Keratinocyte (primary cell): ENCODE data around the gene ZMYND8. TPM values are rescaled to one million over a fixed set of nuclear protein-coding genes. Genes with fewer than 3 reads are reported as not detected.
"Not testable (repeated sequence)": the region's sequence is repeated elsewhere in the genome, so short reads cannot be mapped to it uniquely, and the experiment has no call there.

Source experiments
- DNase-seq: peaks from one replicate; pipeline ENCODE4 v3.0.0-alpha.2; 2011; ENCODE audit warnings: low read depth, missing footprints, low spot score
- FAIRE-seq: peaks from 2 replicates; lab custom pipeline; 2011; peaks lifted over from hg19 to GRCh38; lab: Jason Lieb, UNC
- H2AFZ ChIP-seq: 2 replicates; pipeline ENCODE4 v1.6.0; 2012; ENCODE audit warnings: low read length, control low read depth, inconsistent platforms; ENCODE audit not compliant: control insufficient read depth
- H3K27ac ChIP-seq: 2 replicates; pipeline ENCODE4 v1.5.1; 2011; ENCODE audit warnings: low read length; ENCODE audit not compliant: control insufficient read depth, insufficient read depth
- H3K27me3 ChIP-seq: 3 replicates; pipeline ENCODE4 v1.6.0; 2011; ENCODE audit warnings: low read length; ENCODE audit not compliant: control insufficient read depth, insufficient read depth; ENCODE audit errors: extremely low read depth
- H3K36me3 ChIP-seq, 2 experiments: 2 replicates in 1 of 2; 3 replicates in 1 of 2; pipeline ENCODE4 v1.5.1; 2011; ENCODE audit warnings: low read length in 2 of 2, mild to moderate bottlenecking in 1 of 2; ENCODE audit not compliant: control insufficient read depth in 2 of 2, insufficient read depth in 2 of 2; ENCODE audit errors: extremely low read depth in 1 of 2
- H3K4me1 ChIP-seq: 3 replicates; pipeline ENCODE4 v1.5.1; 2011; ENCODE audit warnings: low read length; ENCODE audit not compliant: control insufficient read depth, insufficient read depth; ENCODE audit errors: extremely low read depth
- H3K4me2 ChIP-seq: 3 replicates; pipeline ENCODE4 v1.6.0; 2011; ENCODE audit warnings: low read depth, low read length; ENCODE audit not compliant: control insufficient read depth, insufficient read depth; ENCODE audit errors: extremely low read depth
- H3K4me3 ChIP-seq, 3 experiments: fragments of 200-600 bp in 1 of 3; sonication (generic) in 1 of 3; 2 replicates in 2 of 3; 3 replicates in 1 of 3; pipeline ENCODE4 v1.5.1; 2011 to 2016; ENCODE audit warnings: low read length in 3 of 3, mild to moderate bottlenecking in 3 of 3, control low read depth in 2 of 3, inconsistent platforms in 1 of 3, low read depth in 1 of 3, mixed read lengths in 1 of 3, mixed run types in 1 of 3, moderate library complexity in 1 of 3; ENCODE audit not compliant: control insufficient read depth in 2 of 3, insufficient read depth in 2 of 3; ENCODE audit errors: extremely low read depth in 1 of 3
- H3K79me2 ChIP-seq: 2 replicates; pipeline ENCODE4 v1.6.0; 2012; ENCODE audit warnings: low read length; ENCODE audit not compliant: control insufficient read depth, insufficient read depth
- H3K9ac ChIP-seq: 3 replicates; pipeline ENCODE4 v1.6.0; 2011; ENCODE audit warnings: low read length; ENCODE audit not compliant: control insufficient read depth, insufficient read depth; ENCODE audit errors: extremely low read depth
- H3K9me1 ChIP-seq: 3 replicates; pipeline ENCODE4 v1.6.0; 2011; ENCODE audit warnings: low read length; ENCODE audit not compliant: control insufficient read depth, insufficient read depth; ENCODE audit errors: extremely low read depth
- H3K9me3 ChIP-seq: 2 replicates; pipeline ENCODE4 v1.5.1; 2012; ENCODE audit warnings: low read depth, low read length; ENCODE audit not compliant: control insufficient read depth
- H4K20me1 ChIP-seq: 3 replicates; pipeline ENCODE4 v1.6.0; 2011; ENCODE audit warnings: low read length; ENCODE audit not compliant: control insufficient read depth, insufficient read depth; ENCODE audit errors: extremely low read depth
- CTCF ChIP-seq, 3 experiments: IDR thresholded peaks in 1 of 3; conservative IDR thresholded peaks in 1 of 3; optimal IDR thresholded peaks in 1 of 3; 2 replicates in 2 of 3; 3 replicates in 1 of 3; pipeline versions ENCODE3 to v1.5.1; 2011; ENCODE audit warnings: low read length in 3 of 3, mild to moderate bottlenecking in 3 of 3, moderate library complexity in 2 of 3, control low read depth in 1 of 3, inconsistent platforms in 1 of 3; ENCODE audit not compliant: insufficient read depth in 2 of 3; ENCODE audit errors: extremely low read depth in 1 of 3
- EZH2 ChIP-seq: IDR thresholded peaks from one replicate; pipeline ENCODE4 v1.6.1; 2012; ENCODE audit warnings: inconsistent platforms, mild to moderate bottlenecking, low read length, moderate library complexity
- dilution Hi-C: fragments of 300-500 bp; cut with MboI; formaldehyde crosslinking; loops from one replicate; pipeline ENCODE4 v1.7.0; 2020; ENCODE audit warnings: low sequenced_read_pairs; ENCODE audit not compliant: extremely low pct_ligation_motif_present
- polyA plus RNA-seq, 5 experiments: library from polyadenylated mRNA; depleted of rRNA in 3 of 5; stranded (reverse) in 3 of 5; stranded (forward) in 1 of 5; unstranded in 1 of 5; fragments of >200 nt; gene quantifications; 1 replicate in 1 of 5; 2 replicates in 3 of 5; 3 replicates in 1 of 5; pipeline versions ENCODE4 v1.2.1 to v1.2.3, GENCODE V29; 2011 to 2012; ENCODE audit warnings: missing spikeins in 2 of 5, low read depth in 1 of 5, low replicate concordance in 1 of 5

The ZMYND8 gene
- polyA plus RNA-seq, 1 donor (not counting 4 experiments of a cell fraction or from before 2014, with no cell fraction given), result 39.8 TPM

GRCh38 chr20:47379433-47380150, 23.1 kb upstream of the ZMYND8 start:
- dilution Hi-C loops, result no loop called here
- no peak for FAIRE-seq
- H3K27ac ChIP-seq, result no peak overlapping the region
- no peaks in the 10 kb centered on the region for H3K9me1 ChIP-seq
- H3K9ac ChIP-seq, result no peak overlapping the region
- H3K79me2 ChIP-seq, result no peaks in the 10 kb centered on the region
- H2AFZ ChIP-seq, result no peak overlapping the region
- H3K36me3 ChIP-seq, result no peaks in the 10 kb centered on the region
- H3K4me3 ChIP-seq, result no peak overlapping the region
- no peak overlapping the region for H3K4me2 ChIP-seq
- no peak for DNase-seq
- H3K27me3 ChIP-seq, result no peaks in the 10 kb centered on the region
- TF ChIP-seq CTCF (optimal IDR thresholded peaks at IDR 0.05 in 1 of 3, IDR thresholded peaks at IDR 0.05 in 1 of 3, conservative IDR thresholded peaks at IDR 0.05 in 1 of 3; ENCODE audit: extremely low read depth in 1 of 3, insufficient read depth in 2 of 3, low read length in 3 of 3) (no peak), EZH2 (no peak)
- H4K20me1 ChIP-seq, result no peaks in the 10 kb centered on the region
- H3K4me1 ChIP-seq, result peaks cover 8% of the 10 kb centered on the region
- no peaks in the 10 kb centered on the region for H3K9me3 ChIP-seq

GRCh38 chr20:47377122-47377722, 20.7 kb upstream of the ZMYND8 start:
- H3K9me1 ChIP-seq, result no peaks in the 10 kb centered on the region
- TF ChIP-seq CTCF (optimal IDR thresholded peaks at IDR 0.05 in 1 of 3, IDR thresholded peaks at IDR 0.05 in 1 of 3, conservative IDR thresholded peaks at IDR 0.05 in 1 of 3; ENCODE audit: extremely low read depth in 1 of 3, insufficient read depth in 2 of 3, low read length in 3 of 3) (peak; percentile 48 to 64 (median 56)), EZH2 (no peak)
- H3K27ac ChIP-seq, result peak overlapping the region; percentile 22
- H3K79me2 ChIP-seq, result no peaks in the 10 kb centered on the region
- no peaks in the 10 kb centered on the region for H3K27me3 ChIP-seq
- peak overlapping the region; percentile 57 for H2AFZ ChIP-seq
- H3K4me3 ChIP-seq, result no peak overlapping the region
- DNase-seq (no peak), FAIRE-seq (peak; percentile 88)
- H3K4me1 ChIP-seq, result peaks cover 18% of the 10 kb centered on the region
- dilution Hi-C loops, result no loop called here
- no peaks in the 10 kb centered on the region for H4K20me1 ChIP-seq
- no peaks in the 10 kb centered on the region for H3K9me3 ChIP-seq
- H3K36me3 ChIP-seq, result no peaks in the 10 kb centered on the region
- peak overlapping the region; percentile 2 for H3K9ac ChIP-seq
- H3K4me2 ChIP-seq, result peak overlapping the region; percentile 52

- FAIRE-seq, DNase-seq, dilution Hi-C loops, H3K27me3 ChIP-seq, H3K79me2 ChIP-seq, H3K27ac ChIP-seq, H4K20me1 ChIP-seq, H2AFZ ChIP-seq, H3K36me3 ChIP-seq, H3K9me3 ChIP-seq, H3K4me2 ChIP-seq, H3K9me1 ChIP-seq, H3K9ac ChIP-seq, H3K4me3 ChIP-seq: not testable (repeated sequence)
- peaks cover 18% of the 10 kb centered on the region for H3K4me1 ChIP-seq
These were observed 19.7 kb upstream of the ZMYND8 start for GRCh38 chr20:47376096-47376643.
